H1 (cell line): ENCODE results near the gene YPEL2. TPM values are rescaled to one million over a fixed set of nuclear protein-coding genes. Genes with fewer than 3 reads are reported as not detected.

Source experiments
- CTCF ChIA-PET: fragments of 300-600 bp; sonication (Branson Sonifier 250); formaldehyde crosslinking; loops from one replicate; lab custom pipeline; 2021; ENCODE audit not compliant: partially characterized antibody; lab: Charles Lee
- POLR2A ChIA-PET: fragments of 300-600 bp; sonication (Branson Sonifier 250); formaldehyde crosslinking; loops from one replicate; lab custom pipeline; 2021; ENCODE audit warnings: inconsistent platforms; ENCODE audit not compliant: partially characterized antibody; lab: Charles Lee
- DNase-seq, 2 experiments: peaks; one replicate each; pipeline versions ENCODE4 v3.0.0 to v3.0.0-alpha.2; 2010 to 2022; ENCODE audit warnings: low spot score in 2 of 2, low read depth in 1 of 2, mixed read lengths in 1 of 2
- FAIRE-seq: peaks from 2 replicates; lab custom pipeline; 2011; peaks lifted over from hg19 to GRCh38; lab: Jason Lieb, UNC
- H2AFZ ChIP-seq: 2 replicates; pipeline ENCODE4 v1.8.1; 2012; ENCODE audit warnings: low read length, inconsistent platforms
- H2AK5ac ChIP-seq: 2 replicates; pipeline ENCODE4 v1.6.1; 2013; ENCODE audit warnings: low read depth, low read length
- H2BK120ac ChIP-seq: replicated peaks from 2 replicates; pipeline ENCODE3; 2013; ENCODE audit warnings: low read depth, low read length, inconsistent platforms
- H2BK12ac ChIP-seq: 2 replicates; pipeline ENCODE4 v1.6.1; 2013; ENCODE audit warnings: low read depth, low read length
- H2BK15ac ChIP-seq: 2 replicates; pipeline ENCODE4 v1.6.1; 2013; ENCODE audit warnings: low read length
- H2BK20ac ChIP-seq: 2 replicates; pipeline ENCODE4 v1.6.1; 2013; ENCODE audit warnings: low read length
- H2BK5ac ChIP-seq: 2 replicates; pipeline ENCODE4 v1.6.1; 2013; ENCODE audit warnings: low read depth, low read length
- H3K14ac ChIP-seq: 2 replicates; pipeline ENCODE4 v1.6.1; 2013; ENCODE audit warnings: inconsistent platforms; ENCODE audit not compliant: insufficient read length
- H3K18ac ChIP-seq: 2 replicates; pipeline ENCODE4 v1.6.1; 2013; ENCODE audit warnings: low read length; ENCODE audit errors: extremely low read depth
- H3K23ac ChIP-seq: 2 replicates; pipeline ENCODE4 v1.6.1; 2013; ENCODE audit warnings: inconsistent platforms; ENCODE audit not compliant: insufficient read length
- H3K23me2 ChIP-seq: 2 replicates; pipeline ENCODE4 v1.6.1; 2013; ENCODE audit warnings: low read depth, low read length
- H3K27ac ChIP-seq: 2 replicates; pipeline ENCODE4 v1.6.1; 2011; ENCODE audit warnings: low read depth, low read length, inconsistent platforms
- H3K27me3 ChIP-seq, 4 experiments: replicated peaks in 1 of 4; 1 replicate in 1 of 4; 2 replicates in 3 of 4; pipeline versions ENCODE4 v1.6.1 to v1.8.1; 2011 to 2013; ENCODE audit warnings: low read length in 3 of 4, mild to moderate bottlenecking in 3 of 4, inconsistent platforms in 2 of 4, mixed read lengths in 2 of 4, moderate library complexity in 1 of 4; ENCODE audit not compliant: control insufficient read depth in 3 of 4, insufficient read depth in 3 of 4; ENCODE audit errors: extremely low read depth in 1 of 4
- H3K36me3 ChIP-seq, 4 experiments: 2 replicates each; pipeline versions ENCODE4 v1.6.1 to v1.8.1; 2011 to 2013; ENCODE audit warnings: mild to moderate bottlenecking in 4 of 4, low read length in 3 of 4, moderate library complexity in 2 of 4, control low read depth in 1 of 4, inconsistent platforms in 1 of 4; ENCODE audit not compliant: insufficient read depth in 4 of 4, control insufficient read depth in 2 of 4
- H3K4ac ChIP-seq: replicated peaks from 2 replicates; pipeline ENCODE3; 2013; ENCODE audit warnings: low read length, low read depth, mixed read lengths, inconsistent platforms; ENCODE audit not compliant: insufficient read length
- H3K4me1 ChIP-seq, 4 experiments: replicated peaks in 1 of 4; 1 replicate in 1 of 4; 2 replicates in 3 of 4; pipeline versions ENCODE4 v1.6.1 to v1.8.1; 2011 to 2013; ENCODE audit warnings: low read length in 3 of 4, inconsistent platforms in 2 of 4, mixed read lengths in 1 of 4; ENCODE audit not compliant: insufficient read depth in 4 of 4, control insufficient read depth in 3 of 4
- H3K4me2 ChIP-seq, 2 experiments: 2 replicates each; pipeline versions ENCODE4 v1.6.1 to v1.8.1; 2011 to 2013; ENCODE audit warnings: low read depth in 2 of 2, low read length in 2 of 2, control low read depth in 1 of 2, inconsistent platforms in 1 of 2, mild to moderate bottlenecking in 1 of 2; ENCODE audit not compliant: insufficient read depth in 1 of 2
- H3K4me3 ChIP-seq, 4 experiments: fragments of 200-600, 300-600 bp in 1 of 4; sonication (generic), shearing (Covaris generic), sonication (Bioruptor Twin) in 1 of 4; 2 replicates each; pipeline versions ENCODE4 v1.5.1 to v1.8.1; 2011 to 2016; ENCODE audit warnings: low read length in 4 of 4, low read depth in 3 of 4, control low read depth in 2 of 4, inconsistent platforms in 2 of 4, mild to moderate bottlenecking in 2 of 4, mixed read lengths in 1 of 4, moderate library complexity in 1 of 4; ENCODE audit not compliant: insufficient read depth in 2 of 4; ENCODE audit errors: extremely low read depth in 1 of 4
- H3K56ac ChIP-seq: replicated peaks from 2 replicates; pipeline ENCODE3; 2013; ENCODE audit warnings: low read depth, mild to moderate bottlenecking, mixed read lengths, low read length, inconsistent platforms; ENCODE audit not compliant: insufficient read length
- H3K79me1 ChIP-seq: 2 replicates; pipeline ENCODE4 v1.6.1; 2013; ENCODE audit warnings: low read depth, low read length, control low read depth
- H3K79me2 ChIP-seq, 2 experiments: 2 replicates each; pipeline versions ENCODE4 v1.6.1 to v1.8.1; 2012 to 2013; ENCODE audit warnings: low read length in 2 of 2, mild to moderate bottlenecking in 2 of 2, inconsistent platforms in 1 of 2; ENCODE audit not compliant: insufficient read depth in 2 of 2, control insufficient read depth in 1 of 2
- H3K9ac ChIP-seq, 4 experiments: replicated peaks in 1 of 4; 1 replicate in 1 of 4; 2 replicates in 3 of 4; pipeline versions ENCODE4 v1.6.1 to v1.8.1; 2011 to 2013; ENCODE audit warnings: low read depth in 3 of 4, low read length in 3 of 4, control low read depth in 2 of 4, mild to moderate bottlenecking in 2 of 4, moderate library complexity in 2 of 4, inconsistent platforms in 1 of 4; ENCODE audit errors: extremely low read depth in 1 of 4
- H3K9me3 ChIP-seq, 2 experiments: 2 replicates each; pipeline versions ENCODE4 v1.6.1 to v1.8.1; 2012 to 2013; ENCODE audit warnings: mild to moderate bottlenecking in 2 of 2, moderate library complexity in 2 of 2, control low read depth in 1 of 2, inconsistent platforms in 1 of 2, low read depth in 1 of 2, low read length in 1 of 2, mixed read lengths in 1 of 2; ENCODE audit not compliant: insufficient read depth in 2 of 2
- H4K20me1 ChIP-seq, 2 experiments: replicated peaks in 1 of 2; 2 replicates each; pipeline versions ENCODE3 to v1.8.1; 2011 to 2013; ENCODE audit warnings: inconsistent platforms in 2 of 2, low read length in 2 of 2, mild to moderate bottlenecking in 1 of 2; ENCODE audit not compliant: insufficient read depth in 2 of 2, control insufficient read depth in 1 of 2
- H4K5ac ChIP-seq: 2 replicates; pipeline ENCODE4 v1.6.1; 2013; ENCODE audit warnings: low read length, low read depth, mixed read lengths, inconsistent platforms; ENCODE audit not compliant: insufficient read length
- H4K8ac ChIP-seq: 2 replicates; pipeline ENCODE4 v1.8.0; 2013; ENCODE audit warnings: mild to moderate bottlenecking, moderate library complexity, low read length, inconsistent platforms; ENCODE audit not compliant: insufficient read depth; ENCODE audit errors: extremely low read depth
- H4K91ac ChIP-seq: replicated peaks from 2 replicates; pipeline ENCODE3; 2013; ENCODE audit warnings: low read length, mixed read lengths, inconsistent platforms; ENCODE audit not compliant: insufficient read length
- BRCA1 ChIP-seq: IDR thresholded peaks from 2 replicates; pipeline ENCODE4 v1.6.1; 2012; ENCODE audit warnings: low read depth, low read length, improper control_type of control experiment
- JUN ChIP-seq: IDR thresholded peaks from 2 replicates; pipeline ENCODE4 v1.6.1; 2011; ENCODE audit warnings: low read depth, mild to moderate bottlenecking, improper control_type of control experiment, low read length
- JUND ChIP-seq: IDR thresholded peaks from 2 replicates; pipeline ENCODE4 v1.6.1; 2011; ENCODE audit warnings: mild to moderate bottlenecking, improper control_type of control experiment, low read length
- MAX ChIP-seq: IDR thresholded peaks from 2 replicates; pipeline ENCODE4 v1.6.1; 2012; ENCODE audit warnings: inconsistent platforms
- SIN3A ChIP-seq, 2 experiments: IDR thresholded peaks in 1 of 2; conservative IDR thresholded peaks in 1 of 2; 2 replicates each; pipeline ENCODE4 v1.6.1; 2011 to 2012; ENCODE audit warnings: low read length in 2 of 2, improper control_type of control experiment in 1 of 2, low read depth in 1 of 2, mild to moderate bottlenecking in 1 of 2
- WGBS, 2 experiments: shearing (Covaris generic) in 1 of 2; methylation state at CpG; one replicate each; pipeline versions ENCODE4 v1.1.6 to v1.1.7; 2013 to 2015; ENCODE audit warnings: low lambda C conversion rate in 2 of 2, mixed read lengths in 2 of 2, inconsistent platforms in 1 of 2, low coverage in 1 of 2, missing lambda C conversion rate in 1 of 2; ENCODE audit not compliant: insufficient replicate concordance in 2 of 2, insufficient coverage in 1 of 2, insufficient read length in 1 of 2; ENCODE audit errors: extremely low coverage in 1 of 2, missing lambda C conversion rate in 1 of 2; 5-methylcytosine and 5-hydroxymethylcytosine counted together
- polyA plus RNA-seq, 7 experiments: library from polyadenylated mRNA; depleted of rRNA in 3 of 7; stranded (reverse) in 5 of 7; unstranded in 2 of 7; fragments of >200 nt in 5 of 7; fragments of 200-250 nt in 2 of 7; gene quantifications; 1 replicate in 5 of 7; 2 replicates in 1 of 7; 4 replicates in 1 of 7; pipeline versions ENCODE4 v1.2.1 to v1.2.3, GENCODE V29; 2011 to 2013; ENCODE audit warnings: missing spikeins in 2 of 7, mixed read lengths in 2 of 7
- total RNA-seq: library from RNA; stranded (reverse); fragmentation: NEBNext Ultra II Directional; extraction: Animal tissue kit (Norgen Biotek cat#: 25700); gene quantifications from 2 replicates; pipeline ENCODE4 v1.2.1, GENCODE V29; 2021

YPEL2 gene
- total and polyA plus RNA-seq, 2 of the 8 experiments (the other 6 are each of a cell fraction or from before 2014, with no cell fraction given): 1.6 to 3.5 TPM

GRCh38 chr17:59425085-59425931 lies 93.9 kb downstream of the YPEL2 start:
- Histone ChIP-seq H3K18ac (no peak overlapping the region), H3K4ac (no peak overlapping the region), H3K4me1 (peaks cover 2 to 12% (median 6%) of the 10 kb centered on the region in 4 experiments; a peak in 5 of 7 replicates), H4K20me1 (no peaks in the 10 kb centered on the region), H2AFZ (no peak overlapping the region), H3K14ac (no peak overlapping the region), H2BK120ac (no peak overlapping the region), H4K8ac (no peak overlapping the region), H3K79me2 (no peaks in the 10 kb centered on the region), H4K91ac (no peak overlapping the region), H2BK15ac (no peak overlapping the region), H3K23me2 (no peaks in the 10 kb centered on the region), H3K9ac (no peak overlapping the region), H3K56ac (no peak overlapping the region), H2BK5ac (no peak overlapping the region), H2AK5ac (no peak overlapping the region), H2BK20ac (no peak overlapping the region), H3K79me1 (no peaks in the 10 kb centered on the region), H3K9me3 (no peaks in the 10 kb centered on the region), H3K4me2 (no peak overlapping the region), H3K36me3 (no peaks in the 10 kb centered on the region), H3K23ac (no peak overlapping the region), H3K27ac (no peak overlapping the region; the same call in 1 of the 2 replicates), H2BK12ac (no peak overlapping the region), H3K27me3 (no peaks in the 10 kb centered on the region), H3K4me3 (no peak overlapping the region), H4K5ac (no peak overlapping the region)
- POLR2A ChIA-PET: interaction anchor here (1.2 to 2.3 kb wide), 2 partner anchors 10 to 100 kb away, joined by 3 to 6 read pairs; no protein-coding TSS in a partner anchor
- FAIRE-seq: no peak
- DNase-seq: no peak
- CTCF ChIA-PET: interaction anchor here (0.5 to 5.4 kb wide), 8 partner anchors 14 to 462 kb away, joined by 3 to 37 read pairs (median 5); no protein-coding TSS in a partner anchor
- 87% methylated on average over 16 of the region's 16 CpGs; no CpG with 5 or more reads in 1 of the 2 experiments for WGBS, 2 experiments
- TF ChIP-seq MAX (no peak), BRCA1 (no peak), JUND (no peak), SIN3A (conservative IDR thresholded peaks at IDR 0.05 in 1 of 2, IDR thresholded peaks at IDR 0.05 in 1 of 2; ENCODE audit: low read depth in 1 of 2, low read length in 2 of 2) (no peak), JUN (no peak)
